ENCODE data around the gene HIPK2.

The HIPK2 gene

DNA sequence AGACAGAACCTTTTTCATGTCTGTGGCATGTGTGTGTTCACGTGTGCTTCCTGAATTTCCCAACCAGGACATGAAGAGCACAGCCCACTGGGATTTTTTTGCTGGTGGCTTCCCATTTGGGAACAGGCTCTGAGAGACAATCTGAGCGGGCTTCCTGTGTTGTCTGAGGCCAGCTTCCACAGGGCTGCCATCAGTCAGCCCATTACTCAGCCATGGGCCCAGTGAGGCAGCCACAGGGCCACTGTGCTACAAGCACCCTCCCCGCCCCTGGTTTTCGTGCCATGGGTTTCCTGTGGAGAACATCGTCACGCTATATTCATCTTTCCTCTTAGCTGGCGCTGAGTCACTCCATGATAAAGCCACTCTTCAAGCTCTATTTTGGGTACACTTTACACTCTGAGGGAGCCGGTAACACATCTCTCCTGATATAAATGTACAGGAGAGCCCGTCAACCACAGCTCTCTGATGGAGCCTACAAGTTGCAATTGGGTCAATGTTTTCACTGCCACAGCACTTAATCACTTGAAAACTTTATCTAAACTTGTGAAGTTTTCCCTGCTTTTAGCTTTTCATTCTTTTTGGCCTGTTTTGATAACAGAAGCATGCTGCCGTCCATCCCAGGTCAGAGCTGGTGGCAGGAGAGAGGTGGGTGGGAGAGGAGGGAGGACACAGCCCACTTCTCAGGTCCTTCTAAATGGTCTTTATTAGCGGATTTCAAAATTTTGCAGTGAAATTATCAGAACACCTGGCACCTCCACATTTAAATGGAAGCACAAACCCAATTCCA, 96.9 kb downstream of the HIPK2 start:
- Histone ChIP-seq H3K4me1 (no peaks in the 10 kb centered on the region), H3K9me3 (peaks cover 2% of the 10 kb centered on the region; the same call in 1 of the 2 replicates), H3K36me3 (no peaks in the 10 kb centered on the region), H3K27me3 (no peaks in the 10 kb centered on the region), H3K4me3 (ENCODE audit: low read depth, low read length) (no peak overlapping the region)
- DNase-seq, result no peak
- TF ChIP-seq CTCF (IDR thresholded peaks at IDR 0.05; ENCODE audit: low read depth, low read length), result no peak

DNA sequence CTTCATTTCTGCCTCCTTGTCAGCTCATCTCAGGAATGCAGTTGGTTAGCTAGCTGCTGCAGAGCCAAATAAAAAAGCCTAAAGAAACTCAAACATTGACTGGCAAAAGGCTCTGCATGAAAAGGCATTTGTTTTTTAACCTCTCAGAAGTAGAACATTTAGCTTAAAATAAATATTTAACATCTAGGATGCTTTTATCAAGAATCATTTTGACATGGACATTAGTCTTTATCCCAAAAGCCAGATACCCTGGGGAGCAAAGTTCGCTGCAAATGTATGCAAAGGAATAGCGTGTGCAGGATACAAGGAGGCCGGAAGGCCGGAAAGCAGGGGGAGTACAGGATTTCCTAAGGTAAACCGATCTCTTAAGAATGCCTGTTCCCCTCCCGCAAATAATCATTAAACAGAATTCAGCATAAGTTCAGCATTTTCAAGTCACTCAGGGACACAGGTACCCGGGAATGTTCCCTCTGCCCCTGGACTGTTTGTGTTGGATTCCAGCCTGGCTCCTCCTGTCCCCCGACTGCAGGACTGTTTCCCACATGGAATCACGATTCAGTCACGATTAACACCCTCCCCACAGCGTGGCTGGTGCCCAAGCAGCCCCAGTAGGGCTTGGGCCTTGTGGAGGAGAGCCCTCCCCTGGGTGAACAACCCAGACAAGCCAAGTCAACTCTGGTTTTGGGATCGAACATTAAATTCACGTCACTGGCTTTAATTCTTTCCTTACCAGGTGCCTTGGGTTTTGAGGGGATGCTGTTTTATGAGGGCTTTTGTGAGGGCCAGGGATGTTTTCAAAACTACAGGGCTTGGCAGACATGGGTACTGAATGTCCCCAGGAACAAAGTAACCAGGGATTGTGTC, 97.8 kb downstream of the HIPK2 start:
- Histone ChIP-seq H3K4me1 (0 out of 2 replicates have a peak, but pooled peaks cover under 1% of the 10 kb centered on the region), H3K4me3 (ENCODE audit: low read depth, low read length) (no peak overlapping the region), H3K27me3 (no peaks in the 10 kb centered on the region), H3K36me3 (no peaks in the 10 kb centered on the region), H3K9me3 (no peaks in the 10 kb centered on the region)
- TF ChIP-seq CTCF (IDR thresholded peaks at IDR 0.05; ENCODE audit: low read depth, low read length), result no peak
- no peak for DNase-seq

- peaks cover 7% of the 10 kb centered on the region; the same call in 1 of the 2 replicates for H3K4me1 ChIP-seq
- no peaks in the 10 kb centered on the region for H3K9me3 ChIP-seq
- DNase-seq, result no peak
- TF ChIP-seq CTCF (IDR thresholded peaks at IDR 0.05; ENCODE audit: low read depth, low read length), result no peak
- H3K36me3 ChIP-seq, result no peaks in the 10 kb centered on the region
- no peak overlapping the region for H3K4me3 ChIP-seq (ENCODE audit: low read depth, low read length)
- no peaks in the 10 kb centered on the region for H3K27me3 ChIP-seq
Observed at GRCh38 chr7:139676390-139676789, 101.4 kb downstream of the HIPK2 start.

DNA sequence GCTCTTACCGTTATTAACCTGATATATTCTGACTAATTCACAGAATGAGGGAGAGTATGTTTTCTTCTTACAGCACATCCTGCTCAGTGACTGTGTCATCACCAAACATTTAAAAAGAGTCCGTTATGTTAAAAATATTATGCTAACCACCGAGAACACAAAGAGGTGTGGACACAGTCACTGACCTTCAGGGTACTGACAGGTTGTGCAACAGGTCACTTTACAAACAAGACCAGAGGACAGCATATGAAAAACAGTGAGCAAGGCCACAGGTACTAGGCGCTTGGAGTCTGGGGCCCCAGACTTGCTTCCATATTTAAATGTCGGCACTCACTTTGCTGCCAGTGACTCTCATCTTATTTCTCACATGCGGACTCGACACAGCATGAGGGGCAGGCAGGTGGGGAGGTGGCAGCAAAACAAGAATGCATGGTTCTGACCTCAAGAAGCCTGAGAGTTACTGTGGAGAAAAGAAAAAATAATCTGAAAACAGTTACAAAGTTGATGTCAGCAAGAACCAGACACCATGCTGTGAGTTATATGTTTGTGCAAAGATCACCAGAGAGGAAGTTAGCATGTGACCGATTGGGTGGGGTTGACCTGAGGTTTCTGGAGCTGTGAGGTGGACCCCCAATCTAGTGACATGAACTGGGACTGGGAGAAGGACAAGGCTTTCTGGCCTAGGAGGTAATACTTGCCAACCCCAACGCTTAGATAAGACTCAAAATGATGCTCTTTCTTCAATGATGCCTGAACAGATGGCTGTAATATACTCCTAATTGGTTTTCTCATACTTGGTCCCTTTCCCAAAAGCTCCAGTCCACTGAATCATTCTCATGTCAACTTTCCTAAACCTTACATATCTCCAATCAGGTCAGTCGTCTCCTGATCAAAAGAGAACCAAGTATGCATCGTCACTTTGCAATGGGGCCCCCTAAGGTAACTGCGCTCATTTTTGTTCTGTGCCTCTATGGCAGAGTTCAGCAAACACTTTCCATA, 102.4 kb downstream of the HIPK2 start:
- no peak for DNase-seq
- TF ChIP-seq CTCF (IDR thresholded peaks at IDR 0.05; ENCODE audit: low read depth, low read length), result no peak
- Histone ChIP-seq H3K36me3 (no peaks in the 10 kb centered on the region), H3K9me3 (no peaks in the 10 kb centered on the region), H3K27me3 (no peaks in the 10 kb centered on the region), H3K4me1 (peaks cover 7% of the 10 kb centered on the region; the same call in 1 of the 2 replicates), H3K4me3 (ENCODE audit: low read depth, low read length) (no peak overlapping the region)

- Histone ChIP-seq H3K4me1 (peaks cover 7% of the 10 kb centered on the region; the same call in 1 of the 2 replicates), H3K4me3 (ENCODE audit: low read depth, low read length) (no peak overlapping the region), H3K9me3 (no peaks in the 10 kb centered on the region), H3K36me3 (no peaks in the 10 kb centered on the region), H3K27me3 (no peaks in the 10 kb centered on the region)
- no peak for TF ChIP-seq CTCF (IDR thresholded peaks at IDR 0.05; ENCODE audit: low read depth, low read length)
- no peak for DNase-seq
Observed at GRCh38 chr7:139674752-139675126, 103.1 kb downstream of the HIPK2 start.

All from BE2C (cell line).